Measurements from ENCODE around the gene FRRS1. TPM values are rescaled to one million over a fixed set of nuclear protein-coding genes. Genes with fewer than 3 reads are reported as not detected.

The FRRS1 gene
- total RNA-seq, 1 donor from 2014 or later = 22.5 TPM

DNA sequence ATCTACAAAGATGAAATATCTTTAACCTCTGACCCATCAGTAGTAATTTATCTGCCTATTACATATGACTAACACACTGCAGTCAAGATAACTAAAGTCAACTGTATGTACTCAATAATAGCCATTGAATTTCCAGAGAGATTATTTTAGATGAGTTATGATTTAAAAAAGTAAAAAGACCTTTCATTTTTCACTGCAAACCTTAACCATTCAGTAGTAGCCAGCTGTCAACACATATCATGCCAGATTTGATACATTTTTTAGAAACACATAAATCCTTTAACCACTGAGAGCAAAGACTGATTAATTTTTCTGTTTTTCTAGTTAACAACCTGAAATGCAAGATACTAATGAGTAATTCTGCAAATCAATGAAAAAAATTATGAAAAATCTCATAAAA, 89.6 kb downstream of the FRRS1 start:
- Mint-ChIP-seq H3K27ac (no peak overlapping the region), H3K4me1 (peaks cover 27% of the 10 kb centered on the region), H3K4me3 (no peak overlapping the region), H3K27me3 (ENCODE audit: low read depth) (no peaks in the 10 kb centered on the region), H3K36me3 (no peaks in the 10 kb centered on the region), H3K9me3 (no peaks in the 10 kb centered on the region)
- DNase-seq (ENCODE audit: low spot score in 2 of 2, unreplicated experiment in 2 of 2) = no peak
- TF ChIP-seq, protein P1, sequence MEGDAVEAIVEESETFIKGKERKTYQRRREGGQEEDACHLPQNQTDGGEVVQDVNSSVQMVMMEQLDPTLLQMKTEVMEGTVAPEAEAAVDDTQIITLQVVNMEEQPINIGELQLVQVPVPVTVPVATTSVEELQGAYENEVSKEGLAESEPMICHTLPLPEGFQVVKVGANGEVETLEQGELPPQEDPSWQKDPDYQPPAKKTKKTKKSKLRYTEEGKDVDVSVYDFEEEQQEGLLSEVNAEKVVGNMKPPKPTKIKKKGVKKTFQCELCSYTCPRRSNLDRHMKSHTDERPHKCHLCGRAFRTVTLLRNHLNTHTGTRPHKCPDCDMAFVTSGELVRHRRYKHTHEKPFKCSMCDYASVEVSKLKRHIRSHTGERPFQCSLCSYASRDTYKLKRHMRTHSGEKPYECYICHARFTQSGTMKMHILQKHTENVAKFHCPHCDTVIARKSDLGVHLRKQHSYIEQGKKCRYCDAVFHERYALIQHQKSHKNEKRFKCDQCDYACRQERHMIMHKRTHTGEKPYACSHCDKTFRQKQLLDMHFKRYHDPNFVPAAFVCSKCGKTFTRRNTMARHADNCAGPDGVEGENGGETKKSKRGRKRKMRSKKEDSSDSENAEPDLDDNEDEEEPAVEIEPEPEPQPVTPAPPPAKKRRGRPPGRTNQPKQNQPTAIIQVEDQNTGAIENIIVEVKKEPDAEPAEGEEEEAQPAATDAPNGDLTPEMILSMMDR (IDR thresholded peaks at IDR 0.05; ENCODE audit: unreplicated experiment) = no peak

DNA sequence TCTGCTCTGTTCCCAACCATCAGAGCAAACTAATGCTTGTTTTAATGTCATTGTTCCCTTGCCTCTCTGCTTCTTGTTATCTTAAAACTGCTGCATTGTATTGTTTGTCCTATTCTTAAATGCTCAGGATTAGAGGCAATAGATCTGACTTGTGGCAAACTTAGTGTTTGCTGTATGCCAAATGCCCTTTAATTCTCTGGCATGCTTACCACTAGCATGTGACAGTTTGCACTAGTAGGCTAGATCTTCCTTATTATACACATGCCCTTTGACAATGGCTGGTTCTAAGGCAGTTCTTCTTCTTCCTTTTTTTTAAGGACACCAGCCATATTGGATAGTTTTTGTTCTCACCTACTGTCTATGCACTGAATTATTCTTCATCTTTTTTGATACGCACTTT, 90.4 kb downstream of the FRRS1 start:
- H3K9me3 Mint-ChIP-seq = no peaks in the 10 kb centered on the region
- H3K27me3 Mint-ChIP-seq (ENCODE audit: low read depth) = no peaks in the 10 kb centered on the region
- DNase-seq (ENCODE audit: low spot score in 2 of 2, unreplicated experiment in 2 of 2) = no peak
- no peak overlapping the region for H3K4me3 Mint-ChIP-seq
- no peak overlapping the region for H3K27ac Mint-ChIP-seq
- H3K4me1 Mint-ChIP-seq = peaks cover 27% of the 10 kb centered on the region
- no peaks in the 10 kb centered on the region for H3K36me3 Mint-ChIP-seq
- TF ChIP-seq, protein P1 (IDR thresholded peaks at IDR 0.05; ENCODE audit: unreplicated experiment) = no peak

DNA sequence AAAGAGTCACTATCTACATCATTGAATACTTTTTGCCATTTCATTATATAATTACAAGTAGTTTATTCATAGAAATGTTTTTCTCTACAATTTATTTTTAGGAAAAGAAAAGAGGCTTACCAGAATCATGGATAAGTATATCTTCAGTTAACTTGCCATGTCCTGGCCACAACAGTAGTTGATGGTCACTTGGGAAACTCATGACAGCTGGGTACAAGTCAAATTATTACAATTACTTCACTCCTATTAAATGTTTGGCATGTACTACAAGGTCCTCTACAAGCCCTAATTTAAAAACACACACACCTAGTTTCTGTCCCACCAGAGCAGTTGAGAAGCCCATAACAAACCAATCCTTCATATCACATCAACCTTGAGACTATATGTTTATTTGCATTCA, 91.1 kb downstream of the FRRS1 start:
- no peak overlapping the region for H3K4me3 Mint-ChIP-seq

DNA sequence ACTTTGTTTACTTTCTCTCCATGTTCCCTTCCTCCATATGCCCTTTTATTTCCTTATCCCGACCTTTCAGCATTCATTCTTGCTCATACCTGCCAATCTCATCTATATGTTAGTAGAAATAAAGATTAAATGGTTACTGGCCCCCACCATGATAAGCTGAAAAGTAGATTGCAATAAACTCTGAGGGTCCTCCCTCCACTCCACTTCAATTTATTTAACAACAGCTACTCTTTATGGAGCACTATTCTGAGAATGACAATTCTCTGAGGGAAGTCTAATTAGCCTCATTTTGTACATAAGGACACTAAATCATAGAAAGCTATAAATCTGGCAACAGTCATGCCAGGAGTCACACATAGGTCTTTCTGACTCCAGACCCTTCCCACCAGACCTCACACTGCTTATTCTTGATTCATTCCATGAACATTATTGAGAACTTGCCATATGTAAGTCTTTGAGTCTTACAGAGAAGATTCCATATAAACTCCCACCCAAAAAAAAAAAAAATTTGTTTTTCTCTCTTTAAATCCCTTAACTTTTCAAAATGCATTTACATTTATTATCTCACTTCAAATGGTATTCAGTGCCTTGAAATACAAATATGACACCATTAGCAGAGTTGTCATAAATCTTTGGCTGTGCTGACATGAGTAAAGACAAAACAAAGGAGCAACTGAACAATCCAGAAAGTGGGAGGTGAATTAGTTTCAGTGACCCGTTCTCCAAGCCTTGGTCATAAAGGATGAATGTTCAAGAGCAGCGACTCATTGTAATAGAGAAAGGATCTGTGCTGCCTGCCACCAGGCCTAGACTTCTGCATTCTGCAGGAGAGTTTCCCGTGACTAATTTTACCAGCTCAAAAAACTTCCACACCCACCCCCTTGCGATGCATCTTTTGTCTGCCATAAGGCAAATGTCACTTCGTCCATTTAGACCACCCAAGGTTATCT, 92.0 kb downstream of the FRRS1 start:
- H3K4me1 Mint-ChIP-seq = peaks cover 18% of the 10 kb centered on the region
- H3K27ac Mint-ChIP-seq = no peak overlapping the region
- no peak for DNase-seq (ENCODE audit: low spot score in 2 of 2, unreplicated experiment in 2 of 2)
- no peaks in the 10 kb centered on the region for H3K36me3 Mint-ChIP-seq
- H3K9me3 Mint-ChIP-seq = no peaks in the 10 kb centered on the region
- peaks cover 1% of the 10 kb centered on the region for H3K27me3 Mint-ChIP-seq (ENCODE audit: low read depth)
- TF ChIP-seq, protein P1 (IDR thresholded peaks at IDR 0.05; ENCODE audit: unreplicated experiment) = no peak
- H3K4me3 Mint-ChIP-seq = no peak overlapping the region

More for the DNA sequence above, 91.1 kb downstream of the FRRS1 start:
- DNase-seq (ENCODE audit: low spot score in 2 of 2, unreplicated experiment in 2 of 2) = no peak
- Mint-ChIP-seq H3K9me3 (no peaks in the 10 kb centered on the region), H3K36me3 (no peaks in the 10 kb centered on the region), H3K27me3 (ENCODE audit: low read depth) (no peaks in the 10 kb centered on the region), H3K27ac (no peak overlapping the region), H3K4me1 (peaks cover 26% of the 10 kb centered on the region)
- TF ChIP-seq, protein P1 (IDR thresholded peaks at IDR 0.05; ENCODE audit: unreplicated experiment) = no peak

DNA sequence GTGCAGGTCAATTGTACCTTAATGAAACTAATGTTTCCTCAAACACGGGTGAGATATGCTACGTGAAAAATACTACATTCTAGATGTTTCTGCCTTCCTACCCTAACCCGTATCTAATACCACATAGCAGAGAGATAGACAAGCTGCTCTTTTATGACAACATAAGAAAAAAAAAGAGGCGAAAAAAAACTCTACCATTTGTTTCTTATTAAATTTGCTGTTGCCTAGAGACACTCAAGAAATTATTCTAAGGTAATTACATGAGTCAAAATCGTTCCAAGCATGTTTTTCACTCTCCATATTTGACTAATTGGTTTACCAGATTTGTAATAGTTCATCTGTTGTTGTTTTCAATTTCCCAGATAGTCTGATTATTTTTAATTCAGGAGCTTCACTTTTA, 93.1 kb downstream of the FRRS1 start:
- TF ChIP-seq, protein P1 (IDR thresholded peaks at IDR 0.05; ENCODE audit: unreplicated experiment) = no peak
- Mint-ChIP-seq H3K4me1 (peaks cover 15% of the 10 kb centered on the region), H3K27ac (no peak overlapping the region), H3K36me3 (no peaks in the 10 kb centered on the region), H3K27me3 (ENCODE audit: low read depth) (peaks cover 1% of the 10 kb centered on the region), H3K9me3 (no peaks in the 10 kb centered on the region), H3K4me3 (no peak overlapping the region)
- no peak for DNase-seq (ENCODE audit: low spot score in 2 of 2, unreplicated experiment in 2 of 2)
